A673 (cell line): ENCODE measurements around the gene KRT2. TPM values are rescaled to one million over a fixed set of nuclear protein-coding genes. Genes with fewer than 3 reads are reported as not detected.
"Not testable (repeated sequence)": the region's sequence is repeated elsewhere in the genome, so short reads cannot be mapped to it uniquely, and the experiment has no call there.

Experiments
- BruUV-seq: library from RNA; stranded (reverse); fragments of 400-500 nt; replicated peaks from 2 replicates; lab custom pipeline; 2021; lab: Mats Ljungman, UMichigan
- CTCF ChIA-PET: fragments of 300-600 bp; sonication (Branson Sonifier 250); formaldehyde crosslinking; loops from one replicate; lab custom pipeline; 2022; ENCODE audit warnings: antibody characterized with exemption; lab: Charles Lee
- POLR2A ChIA-PET: fragments of 300-600 bp; sonication (Branson Sonifier 250); formaldehyde crosslinking; loops from one replicate; lab custom pipeline; 2022; ENCODE audit warnings: antibody characterized with exemption; ENCODE audit not compliant: low non-redundant PET; lab: Charles Lee
- DNase-seq: peaks from one replicate; pipeline ENCODE4 v3.0.0-alpha.2; 2015; ENCODE audit warnings: low spot score
- H3K27ac ChIP-seq: fragments of 200-600 bp; sonication (generic); 2 replicates; pipeline ENCODE4 v1.5.1; 2016; ENCODE audit warnings: mixed run types, low read depth, mild to moderate bottlenecking, mixed read lengths, antibody characterized with exemption, low read length; ENCODE audit not compliant: poor library complexity, severe bottlenecking
- H3K27me3 ChIP-seq: fragments of 200-600 bp; sonication (generic); replicated peaks from 2 replicates; pipeline ENCODE4 v1.6.1; 2017; ENCODE audit warnings: mixed run types, low read depth, mild to moderate bottlenecking, mixed read lengths, antibody characterized with exemption, low read length; ENCODE audit not compliant: insufficient read depth, poor library complexity
- H3K36me3 ChIP-seq: fragments of 200-600 bp; sonication (generic); 2 replicates; pipeline ENCODE4 v1.6.1; 2016; ENCODE audit warnings: mixed run types, mild to moderate bottlenecking, mixed read lengths, antibody characterized with exemption, low read length; ENCODE audit not compliant: insufficient read depth, poor library complexity, severe bottlenecking
- H3K4me1 ChIP-seq: fragments of 200-600 bp; sonication (generic); 2 replicates; pipeline ENCODE4 v1.6.1; 2017; ENCODE audit warnings: mixed run types, mild to moderate bottlenecking, mixed read lengths, antibody characterized with exemption, low read length; ENCODE audit not compliant: insufficient read depth, poor library complexity, severe bottlenecking
- H3K4me3 ChIP-seq: fragments of 200-600 bp; sonication (generic); 2 replicates; pipeline ENCODE4 v1.5.1; 2016; ENCODE audit warnings: low read depth, mixed run types, mild to moderate bottlenecking, mixed read lengths, low read length; ENCODE audit not compliant: poor library complexity, severe bottlenecking
- H3K9me3 ChIP-seq: fragments of 200-600 bp; sonication (generic); 2 replicates; pipeline ENCODE4 v1.6.1; 2016; ENCODE audit warnings: mixed run types, low read depth, mild to moderate bottlenecking, mixed read lengths, antibody characterized with exemption, low read length; ENCODE audit not compliant: poor library complexity, severe bottlenecking
- EZH2 ChIP-seq: fragments of 200-600 bp; sonication (generic); IDR thresholded peaks from 2 replicates; pipeline ENCODE4 v1.6.1; 2017; ENCODE audit warnings: borderline replicate concordance, low read depth, mild to moderate bottlenecking, mixed read lengths, antibody characterized with exemption, low read length; ENCODE audit not compliant: poor library complexity, severe bottlenecking
- intact Hi-C: fragments of 100-400 bp; cut with micrococcal nuclease; formaldehyde crosslinking; loops from one replicate; pipeline ENCODE4 v1.10.0; 2022; ENCODE audit not compliant: unreplicated experiment
- total RNA-seq: library from RNA; stranded (reverse); gene quantifications from 2 replicates; pipeline ENCODE4 v1.2.3, GENCODE V29; 2021
- TF ChIP-seq, protein P1 (sequence below): fragments of 300-800, 200-600 bp; sonication (generic); conservative IDR thresholded peaks from 2 replicates; pipeline ENCODE4 v1.5.1; 2017; ENCODE audit warnings: low read depth, mild to moderate bottlenecking, antibody characterized with exemption, low read length, moderate library complexity, mixed read lengths

KRT2 gene
- total RNA-seq, 1 experiment from 2014 or later: not detected

DNA sequence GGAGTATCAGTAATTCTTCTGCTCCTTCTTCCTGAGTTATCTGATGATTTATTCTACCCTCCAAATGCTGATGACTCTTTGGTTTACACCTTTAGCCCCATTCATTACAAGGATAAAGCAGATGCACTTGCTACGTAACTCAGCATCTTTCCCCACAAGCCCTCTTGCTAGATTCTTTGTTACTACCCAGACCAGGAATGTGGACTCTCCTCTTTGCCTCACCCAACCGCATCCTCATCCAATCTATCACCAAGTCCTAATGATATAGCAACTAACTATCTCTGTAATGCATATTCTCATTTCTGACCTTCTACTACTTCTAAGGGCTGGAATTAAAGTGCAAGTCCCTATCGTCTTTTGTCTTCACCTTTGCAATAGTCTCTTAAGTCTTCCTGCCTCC lies 18.9 kb upstream of the KRT2 start:
- DNase-seq: no peak
- no peaks in the 10 kb centered on the region for H3K36me3 ChIP-seq
- TF ChIP-seq, protein P1, sequence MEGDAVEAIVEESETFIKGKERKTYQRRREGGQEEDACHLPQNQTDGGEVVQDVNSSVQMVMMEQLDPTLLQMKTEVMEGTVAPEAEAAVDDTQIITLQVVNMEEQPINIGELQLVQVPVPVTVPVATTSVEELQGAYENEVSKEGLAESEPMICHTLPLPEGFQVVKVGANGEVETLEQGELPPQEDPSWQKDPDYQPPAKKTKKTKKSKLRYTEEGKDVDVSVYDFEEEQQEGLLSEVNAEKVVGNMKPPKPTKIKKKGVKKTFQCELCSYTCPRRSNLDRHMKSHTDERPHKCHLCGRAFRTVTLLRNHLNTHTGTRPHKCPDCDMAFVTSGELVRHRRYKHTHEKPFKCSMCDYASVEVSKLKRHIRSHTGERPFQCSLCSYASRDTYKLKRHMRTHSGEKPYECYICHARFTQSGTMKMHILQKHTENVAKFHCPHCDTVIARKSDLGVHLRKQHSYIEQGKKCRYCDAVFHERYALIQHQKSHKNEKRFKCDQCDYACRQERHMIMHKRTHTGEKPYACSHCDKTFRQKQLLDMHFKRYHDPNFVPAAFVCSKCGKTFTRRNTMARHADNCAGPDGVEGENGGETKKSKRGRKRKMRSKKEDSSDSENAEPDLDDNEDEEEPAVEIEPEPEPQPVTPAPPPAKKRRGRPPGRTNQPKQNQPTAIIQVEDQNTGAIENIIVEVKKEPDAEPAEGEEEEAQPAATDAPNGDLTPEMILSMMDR: no peak
- no peaks in the 10 kb centered on the region for H3K9me3 ChIP-seq
- H3K4me3 ChIP-seq: no peak overlapping the region
- POLR2A ChIA-PET: no interaction called here
- no peak overlapping the region for H3K27ac ChIP-seq
- CTCF ChIA-PET: no interaction called here
- no TSS peak for BruUV-seq
- intact Hi-C loops: no loop called here
- no peaks in the 10 kb centered on the region for H3K4me1 ChIP-seq
- H3K27me3 ChIP-seq: no peaks in the 10 kb centered on the region

GRCh38 chr12:52670506-52670905 lies 18.5 kb upstream of the KRT2 start:
- TF ChIP-seq, protein P1: no peak
- TF ChIP-seq EZH2: no peak
- BruUV-seq: no TSS peak
- H3K27me3 ChIP-seq: no peaks in the 10 kb centered on the region
- no peak overlapping the region for H3K27ac ChIP-seq
- intact Hi-C loops: no loop called here
- H3K9me3 ChIP-seq: no peaks in the 10 kb centered on the region
- no peak for DNase-seq
- no peak overlapping the region for H3K4me3 ChIP-seq
- no peaks in the 10 kb centered on the region for H3K4me1 ChIP-seq
- H3K36me3 ChIP-seq: no peaks in the 10 kb centered on the region
- CTCF ChIA-PET: no interaction called here
- POLR2A ChIA-PET: no interaction called here

- H3K4me1 ChIP-seq, intact Hi-C loops, H3K4me3 ChIP-seq, DNase-seq, H3K36me3 ChIP-seq, BruUV-seq, POLR2A ChIA-PET, CTCF ChIA-PET, H3K27me3 ChIP-seq, H3K27ac ChIP-seq, H3K9me3 ChIP-seq: not testable (repeated sequence)
These were observed 17.9 kb upstream of the KRT2 start for GRCh38 chr12:52669941-52670340.

GRCh38 chr12:52669426-52669825 lies 17.4 kb upstream of the KRT2 start:
- CTCF ChIA-PET: no interaction called here
- DNase-seq: no peak
- no TSS peak for BruUV-seq

More at GRCh38 chr12:52669426-52669825, 17.4 kb upstream of the KRT2 start:
- Histone ChIP-seq H3K4me1 (no peaks in the 10 kb centered on the region), H3K27ac (no peak overlapping the region), H3K4me3 (no peak overlapping the region), H3K36me3 (no peaks in the 10 kb centered on the region), H3K9me3 (no peaks in the 10 kb centered on the region), H3K27me3 (no peaks in the 10 kb centered on the region)
- no peak for TF ChIP-seq EZH2
- TF ChIP-seq, protein P1: no peak
- POLR2A ChIA-PET: no interaction called here
- intact Hi-C loops: no loop called here
